HG02610 (cell line): ENCODE measurements around the gene LOXL1.

Experiments used
- ATAC-seq: cut with Tn5 transposase; IDR thresholded peaks from one replicate; pipeline ENCODE4 v1.9.1; 2021; ENCODE audit warnings: mild to moderate bottlenecking, moderate library complexity; ENCODE audit not compliant: unreplicated experiment

The LOXL1 gene, protein sequence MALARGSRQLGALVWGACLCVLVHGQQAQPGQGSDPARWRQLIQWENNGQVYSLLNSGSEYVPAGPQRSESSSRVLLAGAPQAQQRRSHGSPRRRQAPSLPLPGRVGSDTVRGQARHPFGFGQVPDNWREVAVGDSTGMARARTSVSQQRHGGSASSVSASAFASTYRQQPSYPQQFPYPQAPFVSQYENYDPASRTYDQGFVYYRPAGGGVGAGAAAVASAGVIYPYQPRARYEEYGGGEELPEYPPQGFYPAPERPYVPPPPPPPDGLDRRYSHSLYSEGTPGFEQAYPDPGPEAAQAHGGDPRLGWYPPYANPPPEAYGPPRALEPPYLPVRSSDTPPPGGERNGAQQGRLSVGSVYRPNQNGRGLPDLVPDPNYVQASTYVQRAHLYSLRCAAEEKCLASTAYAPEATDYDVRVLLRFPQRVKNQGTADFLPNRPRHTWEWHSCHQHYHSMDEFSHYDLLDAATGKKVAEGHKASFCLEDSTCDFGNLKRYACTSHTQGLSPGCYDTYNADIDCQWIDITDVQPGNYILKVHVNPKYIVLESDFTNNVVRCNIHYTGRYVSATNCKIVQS

GRCh38 chr15:73926219-73927002, at the start of gene LOXL1:
TSS of gene LOXL1 (plus strand) at chr15:73926462. CDS start at chr15:73926784, 322 bp downstream.
- no peak for ATAC-seq

- ATAC-seq, result no peak
These were observed 46.8 kb upstream of the LOXL1 start for GRCh38 chr15:73879426-73879825.

- no peak for ATAC-seq
These were observed 44.5 kb upstream of the LOXL1 start for GRCh38 chr15:73881579-73882320.

- ATAC-seq, result no peak
These were observed 43.4 kb upstream of the LOXL1 start for GRCh38 chr15:73882761-73883419.

GRCh38 chr15:73884159-73884558, 42.1 kb upstream of the LOXL1 start:
- ATAC-seq, result no peak

DNA sequence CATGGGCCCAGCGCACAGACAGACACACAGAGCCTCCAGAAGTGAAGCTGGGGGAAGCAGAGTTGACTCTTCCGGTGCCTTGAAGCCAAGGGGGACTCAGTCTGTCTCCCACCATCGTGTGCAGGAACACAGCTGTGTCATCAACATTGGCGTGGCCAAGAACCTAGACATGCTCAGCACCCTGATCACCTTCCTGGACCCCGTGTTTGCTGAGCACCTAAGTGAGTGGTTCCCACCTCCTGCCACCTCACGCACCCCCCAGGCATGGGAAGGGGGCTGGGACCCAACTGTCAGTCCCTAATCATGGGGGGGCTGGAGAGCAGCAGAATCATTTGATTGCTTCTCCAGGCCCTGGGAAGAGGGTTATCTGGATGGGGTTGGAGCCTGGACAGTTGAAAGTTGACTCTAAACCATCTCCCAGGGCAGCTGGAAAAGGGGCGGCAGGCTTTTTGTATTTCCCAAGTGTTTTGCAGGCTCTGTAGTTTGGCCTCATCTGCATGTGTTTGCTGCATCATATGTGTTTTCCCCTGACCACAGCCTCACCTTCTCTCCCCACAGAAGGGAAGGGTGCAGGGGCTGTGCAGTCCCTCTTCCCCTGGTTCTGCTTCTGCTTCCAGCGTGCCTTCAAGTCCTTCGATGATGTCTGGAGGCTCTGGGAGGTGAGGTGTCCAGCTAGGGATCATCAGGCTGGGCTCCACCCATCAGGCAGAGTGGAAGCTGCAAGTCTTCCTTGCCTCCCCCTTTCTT, 40.1 kb upstream of the LOXL1 start:
- ATAC-seq, result no peak

- ATAC-seq, result no peak
These were observed 39.4 kb upstream of the LOXL1 start for GRCh38 chr15:73886717-73887345.

DNA sequence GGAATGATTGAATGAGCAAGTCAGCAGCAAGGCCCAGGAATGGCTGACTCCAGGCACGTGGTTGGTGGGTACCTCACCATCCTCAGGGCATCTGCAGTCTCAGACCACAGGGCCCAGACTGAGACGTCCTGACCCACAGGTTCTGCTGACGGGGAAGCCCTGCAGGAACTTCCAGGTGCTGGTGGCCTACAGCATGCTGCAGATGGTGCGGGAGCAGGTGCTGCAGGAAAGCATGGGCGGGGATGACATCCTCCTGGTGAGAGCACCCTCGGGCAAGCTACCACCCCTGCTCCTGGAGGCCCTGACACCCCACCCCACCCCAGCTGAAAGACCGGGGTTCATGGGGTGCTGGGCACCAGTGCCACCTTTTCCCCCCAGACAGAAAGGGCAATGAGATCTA, 38.8 kb upstream of the LOXL1 start:
- no peak for ATAC-seq

- no peak for ATAC-seq
These were observed 37.8 kb upstream of the LOXL1 start for GRCh38 chr15:73888224-73889041.

GRCh38 chr15:73889053-73889761, 37.1 kb upstream of the LOXL1 start:
- ATAC-seq, result no peak

DNA sequence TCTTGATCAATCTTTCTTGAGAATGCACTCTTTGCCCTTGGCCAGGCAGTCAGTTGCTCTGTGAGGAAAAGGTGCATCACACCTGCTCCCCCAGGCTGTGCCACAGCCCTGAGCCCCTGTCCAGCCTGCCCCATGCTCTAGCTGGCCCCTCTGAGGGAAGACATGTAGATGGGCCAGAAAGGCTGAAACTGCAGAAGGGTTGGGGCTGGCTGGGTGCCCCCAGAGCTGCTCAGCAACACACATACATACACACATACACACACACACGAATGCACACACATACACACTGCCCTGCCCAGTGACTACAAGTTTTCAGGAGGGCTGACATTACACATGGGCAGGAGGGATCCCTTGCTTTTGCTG, 36.5 kb upstream of the LOXL1 start:
- no peak for ATAC-seq

DNA sequence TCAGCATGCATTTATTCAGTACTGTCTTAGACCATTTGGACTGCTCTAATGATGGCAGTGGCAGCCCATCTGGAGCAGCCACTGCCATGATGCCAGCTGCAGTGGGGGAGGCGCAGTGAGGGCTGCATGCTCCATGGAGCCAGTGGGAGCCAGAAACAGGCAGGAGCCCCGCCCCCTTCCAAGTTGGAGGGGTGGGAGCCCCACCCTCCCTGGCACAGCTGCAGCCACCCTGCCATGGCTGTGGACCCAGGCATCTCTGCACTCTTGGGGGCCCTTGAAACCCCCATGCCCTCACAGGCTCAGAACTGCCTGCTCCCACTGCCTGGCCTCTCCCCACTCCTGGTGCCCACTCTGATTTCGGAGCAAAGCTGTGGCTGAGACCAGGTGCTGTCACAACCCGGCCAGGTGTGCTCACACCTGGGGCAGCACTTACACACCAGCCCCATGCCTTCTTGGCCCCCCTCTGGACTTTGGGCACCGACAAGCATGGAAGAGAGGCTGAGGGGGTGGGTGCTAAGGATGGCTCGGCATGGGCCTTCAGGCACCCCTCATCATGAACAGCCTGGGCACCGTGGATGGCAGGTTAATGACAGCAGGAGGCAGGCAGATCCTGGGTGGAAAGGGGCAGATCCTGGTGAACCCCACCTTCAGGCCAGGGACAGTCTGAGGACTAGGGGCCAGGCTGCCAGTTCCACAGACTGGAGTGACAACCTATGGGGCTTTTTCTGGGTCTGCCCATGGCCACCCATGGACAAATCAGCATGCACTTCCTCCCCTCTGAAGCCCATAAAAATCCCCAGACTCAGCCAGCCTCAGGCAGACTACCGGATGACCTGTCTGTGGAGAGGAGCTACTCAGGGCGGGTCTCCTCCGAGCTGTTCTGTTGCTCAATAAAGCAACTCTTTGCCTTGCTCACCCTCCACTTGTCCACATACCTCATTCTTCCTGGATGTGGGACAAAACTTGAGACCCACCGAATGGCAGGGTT, 34.6 kb upstream of the LOXL1 start:
- no peak for ATAC-seq

- no peak for ATAC-seq
These were observed 33.6 kb upstream of the LOXL1 start for GRCh38 chr15:73892446-73893226.

DNA sequence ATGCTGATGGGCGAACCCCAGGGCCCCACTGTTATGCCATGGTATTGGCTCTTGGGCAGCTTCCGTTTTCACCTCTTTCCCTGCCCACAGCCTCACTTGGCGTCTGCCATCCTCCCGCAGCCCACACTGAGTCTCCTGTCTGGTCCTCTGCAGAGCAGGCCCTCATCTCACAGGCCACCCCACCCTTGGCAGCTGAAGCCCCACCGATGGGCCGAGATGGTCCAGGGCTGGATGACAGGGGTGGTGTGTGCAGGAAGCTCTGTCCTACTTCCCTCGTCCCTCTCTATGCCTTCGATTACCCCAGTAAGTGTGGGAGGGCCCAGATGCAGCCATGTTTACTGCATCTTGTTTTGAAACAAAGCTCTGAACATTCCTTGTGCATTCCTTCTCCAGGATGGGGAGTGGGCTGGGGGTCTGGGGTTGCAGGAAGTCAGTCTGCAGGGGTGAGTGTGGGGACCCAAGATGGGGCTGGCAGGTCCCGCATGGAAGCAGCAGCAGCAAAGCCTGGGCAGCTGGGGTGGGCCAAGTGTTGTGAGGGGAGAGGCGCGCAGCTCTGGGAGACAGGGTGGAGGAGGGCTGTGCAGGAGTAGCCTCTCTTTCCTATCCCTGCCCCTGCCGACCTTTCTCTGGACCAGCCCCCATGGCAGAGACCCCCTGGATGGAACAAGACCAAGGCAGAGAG, 32.0 kb upstream of the LOXL1 start:
- ATAC-seq, result no peak

DNA sequence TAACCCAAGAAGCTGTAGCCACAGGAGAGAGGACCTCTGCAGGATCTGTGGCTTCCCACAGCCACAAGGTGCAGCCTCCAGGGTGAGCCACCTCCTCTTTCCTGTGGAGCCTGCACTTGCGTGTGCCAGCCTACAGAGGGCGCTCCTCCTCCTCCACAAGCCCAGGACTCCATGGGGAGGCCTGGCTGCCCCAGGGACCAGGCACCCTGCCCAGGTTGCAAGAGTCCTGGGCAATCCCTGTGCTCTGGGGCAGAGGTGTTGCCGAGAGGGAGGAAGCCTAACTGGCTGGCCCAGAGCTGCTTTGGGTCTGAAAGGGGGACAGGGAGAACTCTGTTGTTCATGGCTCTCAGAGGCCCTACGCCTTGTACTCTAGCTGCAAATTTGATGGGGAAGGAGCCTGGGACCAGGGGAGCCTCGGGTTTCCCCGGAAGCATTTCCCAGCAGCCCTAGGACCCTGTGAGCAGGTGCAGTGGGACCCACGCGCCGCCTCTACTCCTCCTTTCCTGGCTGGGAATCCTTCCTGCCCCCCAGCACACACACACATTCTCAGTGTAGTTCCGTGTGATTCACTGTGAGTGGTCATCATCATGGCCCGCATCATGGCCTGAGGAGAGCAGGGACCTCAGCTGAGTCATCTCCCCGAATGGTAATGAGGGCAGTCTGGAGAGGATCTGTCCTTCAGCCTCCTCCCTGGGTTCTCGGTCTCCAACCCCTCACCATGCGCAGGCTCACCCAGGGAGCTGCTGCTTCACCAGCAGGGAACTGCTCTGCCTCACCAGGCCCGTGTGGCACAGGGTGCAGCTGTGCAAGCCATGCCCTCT, 28.6 kb upstream of the LOXL1 start:
- ATAC-seq, result no peak
